Brain microvascular endothelial cell (primary cell): ENCODE measurements around the gene RAB3GAP1.

Source experiments
- DNase-seq: peaks from one replicate; pipeline ENCODE4 v3.0.0-alpha.2; 2020
- H3K27ac ChIP-seq: fragments of 250-450 bp; sonication (Bioruptor Pico); 2 replicates; pipeline ENCODE4 v1.5.1; 2020; ENCODE audit warnings: mild to moderate bottlenecking, moderate library complexity
- H3K27me3 ChIP-seq: fragments of 250-450 bp; sonication (Bioruptor Pico); replicated peaks from 2 replicates; pipeline ENCODE4 v1.5.1; 2020; ENCODE audit warnings: mild to moderate bottlenecking
- H3K36me3 ChIP-seq: fragments of 250-450 bp; sonication (Bioruptor Pico); replicated peaks from 2 replicates; pipeline ENCODE4 v1.5.1; 2020; ENCODE audit warnings: mild to moderate bottlenecking
- H3K4me3 ChIP-seq: 2 replicates; pipeline ENCODE4 v1.5.1; 2011; ENCODE audit warnings: low read depth, mild to moderate bottlenecking, control low read depth, low read length, moderate library complexity
- in situ Hi-C: cut with HindIII; loops from 2 replicates; pipeline ENCODE4 v1.10.0; 2017; ENCODE audit warnings: low sequenced_read_pairs, low pct_ligation_motif_present
- TF ChIP-seq, protein P1 (sequence below): IDR thresholded peaks from 2 replicates; pipeline ENCODE4 v1.5.1; 2011; ENCODE audit warnings: low read depth, mild to moderate bottlenecking, moderate library complexity, low read length, control low read depth, inconsistent platforms; ENCODE audit errors: missing control alignments

Gene RAB3GAP1

GRCh38 chr2:135182190-135182589 is 130.1 kb downstream of the RAB3GAP1 start:
- H3K27me3 ChIP-seq = no peaks in the 10 kb centered on the region
- no peak for DNase-seq
- H3K27ac ChIP-seq = no peak overlapping the region
- TF ChIP-seq, protein P1, sequence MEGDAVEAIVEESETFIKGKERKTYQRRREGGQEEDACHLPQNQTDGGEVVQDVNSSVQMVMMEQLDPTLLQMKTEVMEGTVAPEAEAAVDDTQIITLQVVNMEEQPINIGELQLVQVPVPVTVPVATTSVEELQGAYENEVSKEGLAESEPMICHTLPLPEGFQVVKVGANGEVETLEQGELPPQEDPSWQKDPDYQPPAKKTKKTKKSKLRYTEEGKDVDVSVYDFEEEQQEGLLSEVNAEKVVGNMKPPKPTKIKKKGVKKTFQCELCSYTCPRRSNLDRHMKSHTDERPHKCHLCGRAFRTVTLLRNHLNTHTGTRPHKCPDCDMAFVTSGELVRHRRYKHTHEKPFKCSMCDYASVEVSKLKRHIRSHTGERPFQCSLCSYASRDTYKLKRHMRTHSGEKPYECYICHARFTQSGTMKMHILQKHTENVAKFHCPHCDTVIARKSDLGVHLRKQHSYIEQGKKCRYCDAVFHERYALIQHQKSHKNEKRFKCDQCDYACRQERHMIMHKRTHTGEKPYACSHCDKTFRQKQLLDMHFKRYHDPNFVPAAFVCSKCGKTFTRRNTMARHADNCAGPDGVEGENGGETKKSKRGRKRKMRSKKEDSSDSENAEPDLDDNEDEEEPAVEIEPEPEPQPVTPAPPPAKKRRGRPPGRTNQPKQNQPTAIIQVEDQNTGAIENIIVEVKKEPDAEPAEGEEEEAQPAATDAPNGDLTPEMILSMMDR = no peak
- in situ Hi-C loops = no loop called here
- no peaks in the 10 kb centered on the region for H3K36me3 ChIP-seq
- no peak overlapping the region for H3K4me3 ChIP-seq

DNA sequence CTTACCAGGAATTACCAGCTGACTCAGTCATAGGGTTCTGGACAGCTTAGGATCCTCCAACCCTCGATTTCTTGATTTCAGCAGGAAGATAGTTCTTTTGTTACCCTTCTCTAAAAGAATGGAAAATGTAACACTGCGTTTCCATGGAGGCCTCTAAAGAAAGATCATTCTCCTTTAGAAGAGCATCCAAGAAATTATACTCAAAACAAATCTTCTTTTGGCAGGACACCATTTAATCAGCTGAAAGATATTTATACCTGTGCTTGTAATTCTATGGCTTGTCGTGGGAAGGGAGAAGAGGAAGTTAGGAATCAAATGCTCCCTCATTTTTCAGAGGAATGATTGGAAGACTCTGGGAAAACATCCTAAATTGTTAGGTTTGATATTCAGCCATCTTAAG is 130.5 kb downstream of the RAB3GAP1 start:
- TF ChIP-seq, protein P1 = no peak
- Histone ChIP-seq H3K27ac (no peak overlapping the region), H3K27me3 (no peaks in the 10 kb centered on the region), H3K4me3 (no peak overlapping the region), H3K36me3 (no peaks in the 10 kb centered on the region)
- no peak for DNase-seq
- in situ Hi-C loops = no loop called here

GRCh38 chr2:135183822-135184221 is 131.7 kb downstream of the RAB3GAP1 start:
- no peak for DNase-seq
- H3K27ac ChIP-seq = no peak overlapping the region
- H3K36me3 ChIP-seq = no peaks in the 10 kb centered on the region
- TF ChIP-seq, protein P1 = no peak
- in situ Hi-C loops = no loop called here
- H3K27me3 ChIP-seq = no peaks in the 10 kb centered on the region
- H3K4me3 ChIP-seq = no peak overlapping the region

GRCh38 chr2:135186054-135186453 is 134.0 kb downstream of the RAB3GAP1 start:
- in situ Hi-C loops = no loop called here
- H3K4me3 ChIP-seq = no peak overlapping the region
- no peak for DNase-seq
- H3K27ac ChIP-seq = no peak overlapping the region
- TF ChIP-seq, protein P1 = no peak
- no peaks in the 10 kb centered on the region for H3K27me3 ChIP-seq
- no peaks in the 10 kb centered on the region for H3K36me3 ChIP-seq

- no peak for DNase-seq
- no peaks in the 10 kb centered on the region for H3K36me3 ChIP-seq
- H3K4me3 ChIP-seq = no peak overlapping the region
- H3K27me3 ChIP-seq = no peaks in the 10 kb centered on the region
- in situ Hi-C loops = no loop called here
- TF ChIP-seq, protein P1 = no peak
- no peak overlapping the region for H3K27ac ChIP-seq
Measured at GRCh38 chr2:135187270-135187669, 135.2 kb downstream of the RAB3GAP1 start.

- Histone ChIP-seq H3K27me3 (no peaks in the 10 kb centered on the region), H3K4me3 (no peak overlapping the region), H3K27ac (no peak overlapping the region), H3K36me3 (no peaks in the 10 kb centered on the region)
- DNase-seq = no peak
- in situ Hi-C loops = no loop called here
- TF ChIP-seq, protein P1 = no peak
Measured at GRCh38 chr2:135189148-135189547, 137.1 kb downstream of the RAB3GAP1 start.
